DMS79 (cell line): ENCODE data around the gene INHBB.
"Not testable (repeated sequence)": the region's sequence is repeated elsewhere in the genome, so short reads cannot be mapped to it uniquely, and the experiment has no call there.

Experiments used
- DNase-seq: peaks from one replicate; lab custom pipeline; 2025; lab: John Stamatoyannopoulos, UW

INHBB gene

DNA sequence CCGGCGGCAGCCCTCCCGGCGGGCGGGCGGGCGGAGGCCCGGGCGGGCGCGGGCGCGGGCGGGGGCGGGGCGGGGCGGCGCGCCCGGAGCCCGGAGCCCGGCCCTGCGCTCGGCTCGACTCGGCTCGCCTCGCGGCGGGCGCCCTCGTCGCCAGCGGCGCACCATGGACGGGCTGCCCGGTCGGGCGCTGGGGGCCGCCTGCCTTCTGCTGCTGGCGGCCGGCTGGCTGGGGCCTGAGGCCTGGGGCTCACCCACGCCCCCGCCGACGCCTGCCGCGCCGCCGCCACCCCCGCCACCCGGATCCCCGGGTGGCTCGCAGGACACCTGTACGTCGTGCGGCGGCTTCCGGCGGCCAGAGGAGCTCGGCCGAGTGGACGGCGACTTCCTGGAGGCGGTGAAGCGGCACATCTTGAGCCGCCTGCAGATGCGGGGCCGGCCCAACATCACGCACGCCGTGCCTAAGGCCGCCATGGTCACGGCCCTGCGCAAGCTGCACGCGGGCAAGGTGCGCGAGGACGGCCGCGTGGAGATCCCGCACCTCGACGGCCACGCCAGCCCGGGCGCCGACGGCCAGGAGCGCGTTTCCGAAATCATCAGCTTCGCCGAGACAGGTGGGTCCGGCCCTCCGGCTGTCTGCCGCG lies at the start of gene INHBB:
TSS of gene INHBB (plus strand) at position 111 of the 641 bp plus-strand sequence. CDS start at position 164, 53 bp downstream.
- no peak for DNase-seq

DNA sequence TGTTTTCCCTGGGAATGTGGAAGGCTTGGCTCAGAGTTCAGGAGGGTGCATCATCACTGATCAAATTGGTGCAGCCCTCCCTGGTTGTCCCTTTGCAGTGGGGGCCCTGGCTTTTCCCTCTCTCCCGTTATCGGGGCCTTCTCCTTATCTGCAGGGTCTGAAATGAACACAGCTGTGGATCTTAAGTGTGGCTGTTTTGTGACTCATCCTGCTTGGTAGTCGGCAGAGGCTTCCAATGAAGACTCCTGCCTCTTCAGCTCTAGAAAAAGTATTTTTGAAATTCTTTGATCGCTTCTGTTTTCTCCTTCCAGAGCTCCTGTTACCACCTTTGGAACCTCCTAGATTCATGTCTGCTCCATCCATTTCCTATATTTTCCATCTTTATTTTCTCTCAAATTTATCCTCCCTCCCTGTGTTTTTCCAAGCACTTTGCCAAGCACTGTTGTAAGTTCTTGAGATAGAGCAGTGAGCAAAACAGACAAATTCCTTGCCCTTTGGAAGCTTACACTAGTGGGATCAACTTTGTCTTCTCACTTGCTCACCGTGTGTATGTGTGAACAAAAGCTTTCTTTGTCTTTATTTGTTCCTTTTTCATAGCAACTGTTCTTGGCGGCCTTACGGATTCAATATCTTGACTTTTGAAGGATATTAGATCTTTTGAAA lies 47.6 kb upstream of the INHBB start:
- no peak for DNase-seq

DNA sequence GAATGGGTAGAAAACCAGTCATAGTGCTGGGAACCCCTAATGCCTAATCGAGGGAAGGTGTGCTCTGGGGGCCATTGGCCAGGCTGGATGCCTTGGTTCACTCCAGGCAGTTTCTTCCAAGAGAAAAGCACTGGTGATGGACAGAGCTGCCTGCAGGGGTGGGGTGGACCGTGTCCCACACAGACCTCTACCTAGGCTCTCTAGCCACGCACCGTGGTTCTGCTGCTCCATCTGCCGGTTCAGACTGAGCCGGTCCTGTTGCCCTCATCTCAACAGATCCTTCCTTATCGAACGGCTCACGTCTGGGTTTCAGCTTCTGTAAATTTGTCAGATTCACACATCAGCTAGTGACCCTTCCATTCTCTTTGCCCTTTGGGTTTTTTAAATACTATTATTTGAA lies 46.9 kb upstream of the INHBB start:
- no peak for DNase-seq

GRCh38 chr2:120299561-120299960 lies 46.4 kb upstream of the INHBB start:
- no peak for DNase-seq

DNA sequence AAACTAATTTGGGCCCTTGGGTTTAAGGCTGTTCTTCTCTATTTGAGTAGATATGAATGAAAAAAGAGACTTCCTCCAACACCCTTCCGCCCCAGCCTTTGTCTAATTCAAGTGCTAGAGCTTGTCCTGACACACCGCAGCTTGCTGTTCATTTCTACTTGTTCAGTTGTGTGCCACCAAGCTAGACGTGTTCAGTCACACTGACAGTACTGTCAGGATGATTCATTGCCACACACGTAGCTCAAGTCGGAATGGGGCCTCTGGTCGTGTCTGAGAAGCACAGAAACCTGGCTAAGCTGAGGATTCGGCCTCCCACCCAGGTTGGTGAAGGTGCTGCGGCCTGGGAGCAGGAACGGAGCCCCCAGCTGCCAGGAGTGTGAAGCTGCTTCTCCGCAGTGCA lies 45.6 kb upstream of the INHBB start:
- DNase-seq = no peak

- DNase-seq = no peak
Measured at GRCh38 chr2:120301284-120301683, 44.7 kb upstream of the INHBB start.

- no peak for DNase-seq
Measured at GRCh38 chr2:120302301-120302700, 43.6 kb upstream of the INHBB start.

DNA sequence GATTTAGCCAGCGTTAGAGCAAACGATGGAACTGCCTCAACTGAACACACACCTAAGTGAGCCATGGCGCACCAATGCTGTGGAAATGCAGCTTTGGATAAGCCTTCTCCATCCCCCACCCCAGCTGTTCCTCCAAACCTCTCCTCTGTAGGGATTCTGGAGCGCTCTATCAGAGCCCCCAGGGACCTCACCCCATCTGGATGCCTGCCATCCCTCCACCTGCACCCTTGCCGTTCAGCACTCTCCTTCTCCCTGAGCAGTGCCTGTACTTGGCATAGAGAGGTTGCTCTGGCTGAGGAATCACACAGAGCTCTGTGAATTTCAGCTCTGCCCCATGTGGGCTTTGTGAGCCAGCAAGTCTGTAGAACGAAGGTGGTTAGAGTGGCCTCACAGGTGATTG lies 42.8 kb upstream of the INHBB start:
- DNase-seq = no peak

- no peak for DNase-seq
Measured at GRCh38 chr2:120305296-120305695, 40.6 kb upstream of the INHBB start.

DNA sequence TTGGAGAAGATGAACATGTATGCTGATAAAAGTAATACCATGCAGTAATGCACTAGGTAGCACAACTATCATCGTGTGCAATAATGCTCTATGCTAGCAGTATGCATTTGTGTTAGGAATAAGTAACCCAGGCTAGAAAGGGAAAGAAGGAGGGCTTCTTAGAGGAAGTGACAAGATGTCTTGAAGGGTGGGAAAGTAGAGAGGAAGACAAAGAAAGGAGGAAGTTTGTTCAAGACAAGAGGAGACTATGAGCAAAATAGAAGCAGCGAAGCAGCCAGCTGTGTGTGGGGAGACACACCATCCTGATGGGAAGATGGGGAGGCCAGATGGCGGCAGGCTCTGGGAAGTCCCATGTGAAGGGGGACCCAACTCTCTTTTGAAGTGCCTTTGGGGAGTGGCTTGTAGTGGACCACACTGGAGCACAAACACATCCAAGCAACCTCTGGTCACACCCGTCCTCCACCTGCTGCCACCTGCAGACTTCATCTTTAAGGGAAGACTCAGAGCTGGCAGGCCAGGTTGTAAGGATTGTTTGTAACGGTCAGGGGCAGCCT lies 39.9 kb upstream of the INHBB start:
- DNase-seq = no peak

GRCh38 chr2:120307482-120307881 lies 38.5 kb upstream of the INHBB start:
- DNase-seq = no peak

GRCh38 chr2:120308038-120308910 lies 37.7 kb upstream of the INHBB start:
- no peak for DNase-seq

- no peak for DNase-seq
Measured at GRCh38 chr2:120310136-120310535, 35.8 kb upstream of the INHBB start.

DNA sequence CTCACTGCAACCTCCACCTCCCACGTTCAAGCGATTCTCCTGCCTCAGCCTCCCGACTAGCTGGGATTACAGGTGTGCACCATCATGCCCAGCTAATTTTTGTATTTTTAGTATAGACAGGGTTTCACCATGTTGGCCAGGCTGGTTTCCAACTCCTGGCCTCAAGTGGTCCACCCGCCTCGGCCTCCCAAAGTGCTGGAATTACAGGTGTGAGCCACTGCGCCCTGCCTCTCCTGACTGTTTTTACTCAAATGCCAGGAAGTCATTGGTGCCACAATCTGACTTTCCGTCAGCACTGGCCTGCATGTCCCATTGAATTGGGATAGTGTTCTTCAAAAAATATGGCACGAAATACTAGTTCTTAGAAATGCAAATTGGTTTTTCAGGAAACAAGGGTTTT lies 35.1 kb upstream of the INHBB start:
- DNase-seq = not testable (repeated sequence)

- no peak for DNase-seq
Measured at GRCh38 chr2:120312076-120312475, 33.9 kb upstream of the INHBB start.

DNA sequence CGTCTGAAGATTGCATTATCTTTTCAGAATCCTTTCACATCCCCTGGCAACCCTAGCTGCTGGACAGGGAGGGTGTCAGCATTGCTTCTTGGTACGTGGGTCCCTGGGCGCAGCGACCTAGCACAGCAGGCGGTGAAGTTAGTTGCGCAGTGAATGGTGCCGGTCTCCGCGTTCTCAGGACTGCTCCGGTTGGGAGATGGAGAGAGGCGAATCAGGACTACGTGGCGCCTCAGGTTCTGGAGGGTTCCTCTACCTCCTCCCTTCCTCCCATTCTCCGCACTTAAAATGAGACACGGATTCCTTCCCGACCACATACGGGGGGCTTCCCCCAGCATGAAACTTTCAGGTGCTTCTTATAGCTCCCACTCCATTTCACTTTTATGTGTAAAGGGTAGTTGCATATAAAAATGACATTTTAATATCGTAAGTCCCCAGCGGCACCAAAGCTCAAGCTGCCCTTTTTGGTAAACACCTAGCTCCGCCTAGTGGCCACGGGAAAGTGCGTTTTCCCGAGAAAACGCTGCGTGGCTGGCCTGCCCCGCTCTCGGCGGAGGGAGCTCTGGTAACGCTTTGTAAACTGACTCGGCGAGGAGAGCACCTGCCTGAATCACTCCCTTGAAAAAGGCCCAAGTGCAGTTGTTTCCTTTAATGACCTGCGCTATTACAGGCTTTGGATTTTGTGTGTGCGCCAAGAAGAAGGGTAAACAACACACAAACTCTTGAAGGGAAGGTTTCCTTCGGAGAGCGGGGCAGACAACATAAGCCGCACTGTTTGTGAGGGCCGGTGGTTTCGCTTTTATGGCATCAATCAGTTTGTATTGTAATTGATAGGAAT lies 32.9 kb upstream of the INHBB start:
- peak; percentile 82 for DNase-seq

- peak; percentile 40 for DNase-seq
Measured at GRCh38 chr2:120313695-120314615, 32.0 kb upstream of the INHBB start.

GRCh38 chr2:120314690-120315366 lies 31.1 kb upstream of the INHBB start:
- peak; percentile 40 for DNase-seq

- DNase-seq = no peak
Measured at GRCh38 chr2:120315367-120316033, 30.4 kb upstream of the INHBB start.
